ENCODE data around the gene ANKRD52.
A peak's percentile ranks its signal among the peaks of the same experiment; 100 is the strongest.

Gene ANKRD52

GRCh38 chr12:56242986-56243385 is 15.2 kb downstream of the ANKRD52 start:
- no peak for DNase-seq (ENCODE audit: low read depth in 2 of 2, low spot score in 1 of 2)

- no peak for DNase-seq (ENCODE audit: low read depth in 2 of 2, low spot score in 1 of 2)
These were observed 16.5 kb downstream of the ANKRD52 start for GRCh38 chr12:56241424-56242303.

GRCh38 chr12:56237552-56237951 is 20.6 kb downstream of the ANKRD52 start:
- no peak for DNase-seq (ENCODE audit: low read depth in 2 of 2, low spot score in 1 of 2)

- DNase-seq (ENCODE audit: low read depth in 2 of 2, low spot score in 1 of 2): no peak
These were observed 21.2 kb downstream of the ANKRD52 start for GRCh38 chr12:56236985-56237384.

GRCh38 chr12:56236091-56236490 is 22.1 kb downstream of the ANKRD52 start:
- no peak for DNase-seq (ENCODE audit: low read depth in 2 of 2, low spot score in 1 of 2)

- no peak for DNase-seq (ENCODE audit: low read depth in 2 of 2, low spot score in 1 of 2)
These were observed 23.3 kb downstream of the ANKRD52 start for GRCh38 chr12:56234746-56235436.

GRCh38 chr12:56231184-56231582 is 27.0 kb downstream of the ANKRD52 start:
- no peak for DNase-seq (ENCODE audit: low read depth in 2 of 2, low spot score in 1 of 2)

GRCh38 chr12:56230432-56231183 is 27.6 kb downstream of the ANKRD52 start:
- DNase-seq (ENCODE audit: low read depth in 2 of 2, low spot score in 1 of 2): no peak

GRCh38 chr12:56229916-56230431 is 28.2 kb downstream of the ANKRD52 start, which contains the start of gene SLC39A5:
Gene SLC39A5 (plus strand): TSS chr12:56230051. CDS start chr12:56231275, 1,224 bp downstream.
- DNase-seq (ENCODE audit: low read depth in 2 of 2, low spot score in 1 of 2): no peak

- DNase-seq (ENCODE audit: low read depth in 2 of 2, low spot score in 1 of 2): no peak
These were observed 29.1 kb downstream of the ANKRD52 start for GRCh38 chr12:56229082-56229481.

GRCh38 chr12:56224954-56225353 is 33.2 kb downstream of the ANKRD52 start:
- DNase-seq (ENCODE audit: low read depth in 2 of 2, low spot score in 1 of 2): no peak

GRCh38 chr12:56224102-56224701 is 34.0 kb downstream of the ANKRD52 start, which contains the start of gene NABP2:
Gene NABP2 (plus strand): TSS chr12:56224342. CDS start chr12:56224857, 515 bp downstream.
- DNase-seq (ENCODE audit: low read depth in 2 of 2, low spot score in 1 of 2): peak; percentile 74 to 88

GRCh38 chr12:56223571-56224101 is 34.5 kb downstream of the ANKRD52 start:
- DNase-seq (ENCODE audit: low read depth in 2 of 2, low spot score in 1 of 2): no peak

GRCh38 chr12:56222531-56222895 is 35.7 kb downstream of the ANKRD52 start:
- no peak for DNase-seq (ENCODE audit: low read depth in 2 of 2, low spot score in 1 of 2)

GRCh38 chr12:56221757-56222530 is 36.2 kb downstream of the ANKRD52 start, which contains the start of gene RNF41:
Gene RNF41 (minus strand): TSS chr12:56221922. CDS start chr12:56214047, 7,875 bp downstream.
- DNase-seq (ENCODE audit: low read depth in 2 of 2, low spot score in 1 of 2): peak; percentile 86

- DNase-seq (ENCODE audit: low read depth in 2 of 2, low spot score in 1 of 2): no peak
These were observed 36.9 kb downstream of the ANKRD52 start for GRCh38 chr12:56221232-56221756.

- no peak for DNase-seq (ENCODE audit: low read depth in 2 of 2, low spot score in 1 of 2)
These were observed 37.5 kb downstream of the ANKRD52 start for GRCh38 chr12:56220611-56221231.

- no peak for DNase-seq (ENCODE audit: low read depth in 2 of 2, low spot score in 1 of 2)
These were observed 38.3 kb downstream of the ANKRD52 start for GRCh38 chr12:56219840-56220239.

GRCh38 chr12:56216461-56216860 is 41.7 kb downstream of the ANKRD52 start:
- no peak for DNase-seq (ENCODE audit: low read depth in 2 of 2, low spot score in 1 of 2)

Data from stimulated activated CD8-positive, alpha-beta memory T cell treated with anti-CD3 and anti-CD28 coated beads, Interleukin-4, amount 100 ng/mL, for 4 hours (primary cell).